Heart left ventricle (tissue), 13 donors: ENCODE data around the gene POLR2A.

Source experiments
- CTCF ChIP-seq, 12 donors: fragments of 200-600 bp; sonication (generic) in 4 of 12; IDR thresholded peaks; one replicate each; pipeline versions ENCODE4 v1.5.0 to v1.8.0; 2018 to 2022; ENCODE audit warnings: antibody characterized with exemption in 12 of 12, mild to moderate bottlenecking in 5 of 12
- POLR2A ChIP-seq, 2 donors: fragments of 450-650 bp; IDR thresholded peaks; one replicate each; pipeline ENCODE4 v1.6.1; 2017; ENCODE audit warnings: antibody characterized with exemption in 2 of 2, mild to moderate bottlenecking in 2 of 2, moderate library complexity in 2 of 2
- donor health status: ischemic (EF 13 %, LVEDD 7.1; RV severe dilation, severe dysfunction).
- donor health status: DM: no; HTN: yes; CAD: no.
- donor health status: DM: no; HTN: no; CAD: no.
- donor health status: ischemic (EF 25% LVEDD 6.9; RV normal size, moderate dysfunction).
- donor health status: ischemic (EF 25% LVEDD 5.7; RV mildly dilated, moderate dysfunction).
- donor health status: ischemic (EF 35%, LVEDD 5.7; RV mildly dilated, moderate dysfunction).
- donor health status: nonischemic (EF 11% LVEDD 7.7; RV severe dilation, severe dysfunction).
- donor health status: DM: yes; HTN: yes; CAD: no.
- donor health status: PGD.
- donor health status: ischemic (EF 29% LVEDD 5.4; RV normal size, mild dysfunction).
- donor health status: nonischemic (EF 23%, LVEDD 6.1; RV moderate dilation, normal function).

GRCh38 chr17:7476951-7477350 is 7.2 kb upstream of the POLR2A start:
- TF ChIP-seq POLR2A (IDR thresholded peaks at IDR 0.05) (no peak), CTCF (IDR thresholded peaks at IDR 0.05) (no peak)
